H9 (cell line): ENCODE results near the gene PCNX4. TPM values are rescaled to one million over a fixed set of nuclear protein-coding genes. Genes with fewer than 3 reads are reported as not detected.
"Not testable (repeated sequence)": the region's sequence is repeated elsewhere in the genome, so short reads cannot be mapped to it uniquely, and the experiment has no call there.

Experiments used
- DNase-seq: peaks from one replicate; pipeline ENCODE4 v3.0.0-alpha.2; 2017
- H2AFZ ChIP-seq: one replicate; pipeline ENCODE4 v1.6.1; 2013; ENCODE audit warnings: mild to moderate bottlenecking, low read length, control low read depth, moderate library complexity
- H2AK5ac ChIP-seq: 2 replicates; pipeline ENCODE4 v1.6.1; 2013; ENCODE audit warnings: low read length, control low read depth, mixed read lengths; ENCODE audit not compliant: insufficient read length
- H2BK120ac ChIP-seq: one replicate; pipeline ENCODE4 v1.6.1; 2013; ENCODE audit warnings: low read depth, mild to moderate bottlenecking, low read length, control low read depth, inconsistent platforms; ENCODE audit not compliant: poor library complexity, severe bottlenecking
- H2BK12ac ChIP-seq: 2 replicates; pipeline ENCODE4 v1.6.1; 2013; ENCODE audit warnings: low read length, control low read depth, mixed read lengths, low read depth; ENCODE audit not compliant: insufficient read length
- H2BK15ac ChIP-seq: 2 replicates; pipeline ENCODE4 v1.6.1; 2013; ENCODE audit warnings: low read depth, low read length, control low read depth
- H2BK20ac ChIP-seq: one replicate; pipeline ENCODE4 v1.6.1; 2013; ENCODE audit warnings: low read depth, mild to moderate bottlenecking, low read length, control low read depth, inconsistent platforms; ENCODE audit not compliant: poor library complexity, severe bottlenecking
- H2BK5ac ChIP-seq: 2 replicates; pipeline ENCODE4 v1.6.1; 2013; ENCODE audit warnings: low read length, control low read depth, mixed read lengths; ENCODE audit not compliant: insufficient read length
- H3K14ac ChIP-seq: 2 replicates; pipeline ENCODE4 v1.6.1; 2013; ENCODE audit warnings: low read length, control low read depth; ENCODE audit not compliant: insufficient read depth
- H3K18ac ChIP-seq: 2 replicates; pipeline ENCODE4 v1.6.1; 2013; ENCODE audit warnings: low read depth, mild to moderate bottlenecking, mixed read lengths, low read length, control low read depth; ENCODE audit not compliant: insufficient read length
- H3K23ac ChIP-seq: 2 replicates; pipeline ENCODE4 v1.6.1; 2013; ENCODE audit warnings: low read length, control low read depth, mixed read lengths, low read depth; ENCODE audit not compliant: insufficient read length
- H3K23me2 ChIP-seq: 2 replicates; pipeline ENCODE4 v1.6.1; 2013; ENCODE audit warnings: low read depth, mild to moderate bottlenecking, mixed read lengths, low read length, control low read depth; ENCODE audit not compliant: insufficient read length, poor library complexity, severe bottlenecking
- H3K27ac ChIP-seq: 2 replicates; pipeline ENCODE4 v1.5.1; 2013; ENCODE audit warnings: low read length, control low read depth, mixed read lengths, low read depth; ENCODE audit not compliant: insufficient read length
- H3K27me3 ChIP-seq: 2 replicates; pipeline ENCODE4 v1.6.1; 2013; ENCODE audit warnings: low read length, control low read depth, inconsistent platforms; ENCODE audit not compliant: insufficient read depth
- H3K4ac ChIP-seq: 2 replicates; pipeline ENCODE4 v1.6.1; 2013; ENCODE audit warnings: low read depth, mild to moderate bottlenecking, control low read depth, inconsistent platforms, low read length, moderate library complexity
- H3K4me1 ChIP-seq: 2 replicates; pipeline ENCODE4 v1.6.1; 2013; ENCODE audit warnings: low read length, control low read depth, inconsistent platforms; ENCODE audit not compliant: insufficient read depth
- H3K4me2 ChIP-seq: 2 replicates; pipeline ENCODE4 v1.6.1; 2013; ENCODE audit warnings: low read length, control low read depth, mixed read lengths; ENCODE audit not compliant: insufficient read length, insufficient read depth
- H3K56ac ChIP-seq: 2 replicates; pipeline ENCODE4 v1.6.1; 2013; ENCODE audit warnings: low read depth, mild to moderate bottlenecking, mixed read lengths, low read length, control low read depth; ENCODE audit not compliant: insufficient read length
- H3K79me1 ChIP-seq: 2 replicates; pipeline ENCODE4 v1.6.1; 2013; ENCODE audit warnings: low read depth, mild to moderate bottlenecking, moderate library complexity, low read length, control low read depth, inconsistent platforms; ENCODE audit not compliant: insufficient read depth, poor library complexity, severe bottlenecking
- H3K79me2 ChIP-seq: 2 replicates; pipeline ENCODE4 v1.6.1; 2013; ENCODE audit warnings: low read length, control low read depth, inconsistent platforms; ENCODE audit not compliant: insufficient read depth
- H3K9ac ChIP-seq: 2 replicates; pipeline ENCODE4 v1.6.1; 2013; ENCODE audit warnings: low read length, control low read depth, mixed read lengths; ENCODE audit not compliant: insufficient read length; ENCODE audit errors: extremely low read depth
- H3K9me3 ChIP-seq: one replicate; pipeline ENCODE4 v1.6.1; 2013; ENCODE audit warnings: low read depth, low read length, inconsistent platforms; ENCODE audit not compliant: control insufficient read depth
- H3T11ph ChIP-seq: one replicate; pipeline ENCODE4 v1.6.1; 2013; ENCODE audit warnings: mild to moderate bottlenecking, low read length, control low read depth, inconsistent platforms
- H4K20me1 ChIP-seq: one replicate; pipeline ENCODE4 v1.6.1; 2013; ENCODE audit not compliant: control insufficient read depth, insufficient read length, insufficient read depth
- H4K5ac ChIP-seq: 2 replicates; pipeline ENCODE4 v1.6.1; 2013; ENCODE audit warnings: low read depth, mild to moderate bottlenecking, mixed read lengths, low read length, control low read depth; ENCODE audit not compliant: insufficient read length
- H4K8ac ChIP-seq: replicated peaks from 2 replicates; pipeline ENCODE4 v1.6.1; 2013; ENCODE audit warnings: low read length, control low read depth, mixed read lengths, low read depth; ENCODE audit not compliant: insufficient read length
- H4K91ac ChIP-seq: 2 replicates; pipeline ENCODE4 v1.6.1; 2013; ENCODE audit warnings: low read depth, mild to moderate bottlenecking, moderate library complexity, mixed read lengths, low read length, control low read depth; ENCODE audit not compliant: insufficient read length
- H3K27ac Mint-ChIP-seq, 3 experiments: 2 replicates in 2 of 3; 3 replicates in 1 of 3; pipeline ENCODE4 v1.8.0; 2020 to 2021; ENCODE audit warnings: mixed read lengths in 3 of 3, mild to moderate bottlenecking in 1 of 3, moderate library complexity in 1 of 3
- H3K27me3 Mint-ChIP-seq: 2 replicates; pipeline ENCODE4 v1.8.0; 2021; ENCODE audit warnings: low read depth, mild to moderate bottlenecking, moderate library complexity, mixed read lengths
- H3K36me3 Mint-ChIP-seq, 3 experiments: 2 replicates in 2 of 3; 3 replicates in 1 of 3; pipeline ENCODE4 v1.8.0; 2020 to 2021; ENCODE audit warnings: low read depth in 3 of 3, mixed read lengths in 3 of 3; ENCODE audit not compliant: insufficient read depth in 1 of 3
- H3K4me1 Mint-ChIP-seq, 2 experiments: 2 replicates each; pipeline ENCODE4 v1.8.0; 2020; ENCODE audit warnings: mixed read lengths in 2 of 2
- H3K4me3 Mint-ChIP-seq, 2 experiments: 2 replicates in 1 of 2; 3 replicates in 1 of 2; pipeline ENCODE4 v1.8.0; 2020 to 2021; ENCODE audit warnings: mild to moderate bottlenecking in 2 of 2, mixed read lengths in 2 of 2, moderate library complexity in 1 of 2
- H3K9me3 Mint-ChIP-seq, 2 experiments: 2 replicates in 1 of 2; 3 replicates in 1 of 2; pipeline ENCODE4 v1.8.0; 2020; ENCODE audit warnings: mild to moderate bottlenecking in 2 of 2, mixed read lengths in 2 of 2, moderate library complexity in 1 of 2
- WGBS: extraction: QIAGEN DNeasy Blood & Tissue Kit; methylation state at CpG from one replicate; pipeline ENCODE4 v1.1.7; 2013; ENCODE audit warnings: missing lambda C conversion rate, low lambda C conversion rate, mixed read lengths; ENCODE audit not compliant: insufficient read length; ENCODE audit errors: extremely low coverage; 5-methylcytosine and 5-hydroxymethylcytosine counted together
- long read RNA-seq: library from polyadenylated mRNA; unstranded; transcript quantifications from one replicate; pipeline ENCODE4 v2.0.0, GENCODE V29; 2020
- total RNA-seq: library from RNA; stranded (reverse); gene quantifications from 2 replicates; pipeline ENCODE4 v1.2.1, GENCODE V29; 2021
- TF ChIP-seq, protein P1 (sequence below): fragments of 200-600 bp; sonication (generic); conservative IDR thresholded peaks from 3 replicates; pipeline ENCODE4 v1.8.0; 2021; ENCODE audit warnings: antibody characterized with exemption, mild to moderate bottlenecking

PCNX4 gene
- 39.9 and 40.0 TPM in 2 replicates for total RNA-seq
- long read RNA-seq, full-length matches to known transcripts = 31 of 66 reads
- long read RNA-seq, partial matches to known transcripts = 11 of 66 reads
- long read RNA-seq, other reads (novel, unspliced or antisense) = 24 of 66 reads

DNA sequence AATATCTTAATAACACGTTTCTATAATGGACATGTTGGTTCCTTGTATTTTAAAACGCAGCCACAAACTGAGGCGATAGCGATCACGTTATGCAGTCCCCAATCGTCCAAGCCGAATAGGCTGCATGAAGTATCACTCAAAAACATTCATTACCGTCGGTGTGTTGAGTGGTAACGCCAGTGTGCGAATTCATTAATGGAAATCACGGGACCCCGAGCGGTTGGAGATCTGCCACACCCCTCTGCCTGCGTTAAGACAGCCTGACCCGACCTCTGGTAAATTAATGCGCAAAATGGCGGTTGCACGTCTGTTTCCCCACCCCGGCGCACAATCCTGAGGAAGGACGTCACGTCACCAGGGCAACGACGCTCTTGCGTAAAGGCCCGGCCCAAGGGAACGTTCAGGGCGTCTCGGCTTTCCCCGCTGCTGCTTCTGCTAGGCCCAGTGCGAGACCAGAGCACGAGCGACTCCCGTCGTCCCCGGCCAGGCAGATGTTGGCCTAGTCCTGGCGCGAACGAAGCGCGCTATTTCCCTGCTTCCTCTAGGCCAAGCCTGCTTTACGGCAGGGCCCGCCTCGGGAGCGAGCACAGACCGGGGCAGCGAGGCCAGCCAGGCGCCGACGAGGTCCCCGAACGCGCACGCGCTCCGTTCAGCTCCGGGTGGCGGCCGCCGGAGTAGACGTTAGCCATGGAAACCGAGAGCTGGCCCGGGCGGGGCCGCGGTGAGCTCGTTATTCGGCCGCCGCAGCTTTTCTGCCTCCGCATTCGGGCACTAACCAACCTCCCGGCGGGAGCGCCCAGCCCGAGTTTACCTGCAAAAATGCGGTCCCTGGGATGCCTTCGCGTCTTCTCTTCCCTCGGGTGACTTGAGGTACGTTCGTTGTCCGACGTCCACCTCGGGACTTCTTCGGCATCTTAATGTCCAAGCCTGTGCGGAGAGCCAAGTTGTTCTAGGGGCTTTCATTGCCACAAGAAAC lies at the start of gene PCNX4:
PCNX4 (plus strand) TSS at position 374 of the 976 bp plus-strand sequence. CDS start 15,716 bp downstream, outside the sequence.
- Histone ChIP-seq H3K79me1 (peaks cover 5% of the 10 kb centered on the region), H3K56ac (peak within 1 kb of the TSS; percentile 19), H2AK5ac (no peak within 1 kb of the TSS), H3K14ac (peak within 1 kb of the TSS; percentile 77), H3K79me2 (peaks cover 10% of the 10 kb centered on the region; the same call in 1 of the 2 replicates), H3K4me2 (peak within 1 kb of the TSS; percentile 88), H3K23me2 (peaks cover 10% of the 10 kb centered on the region), H3K27ac (peak within 1 kb of the TSS; percentile 17), H2AFZ (peak within 1 kb of the TSS; percentile 35), H3K18ac (peak within 1 kb of the TSS; percentile 79), H3K4ac (no peak within 1 kb of the TSS), H4K20me1 (no peaks in the 10 kb centered on the region), H4K5ac (no peak within 1 kb of the TSS), H3K9me3 (no peaks in the 10 kb centered on the region), H3K9ac (peak within 1 kb of the TSS; percentile 58), H3K4me1 (peaks cover 4% of the 10 kb centered on the region; the same call in 1 of the 2 replicates), H2BK12ac (no peak within 1 kb of the TSS), H4K91ac (no peak within 1 kb of the TSS), H2BK5ac (peak within 1 kb of the TSS; percentile 47), H3T11ph (no peak within 1 kb of the TSS), H2BK120ac (peak within 1 kb of the TSS; percentile 62), H3K23ac (no peak within 1 kb of the TSS), H4K8ac (no peak within 1 kb of the TSS), H2BK15ac (no peak within 1 kb of the TSS), H3K27me3 (no peaks in the 10 kb centered on the region), H2BK20ac (no peak within 1 kb of the TSS)
- peak; percentile 95 for DNase-seq
- H3K4me3 Mint-ChIP-seq = peak within 1 kb of the TSS; percentile 87 to 96
- H3K4me1 Mint-ChIP-seq = peaks cover 28 to 29% of the 10 kb centered on the region in 2 experiments
- no peaks in the 10 kb centered on the region for H3K27me3 Mint-ChIP-seq
- TF ChIP-seq, protein P1, sequence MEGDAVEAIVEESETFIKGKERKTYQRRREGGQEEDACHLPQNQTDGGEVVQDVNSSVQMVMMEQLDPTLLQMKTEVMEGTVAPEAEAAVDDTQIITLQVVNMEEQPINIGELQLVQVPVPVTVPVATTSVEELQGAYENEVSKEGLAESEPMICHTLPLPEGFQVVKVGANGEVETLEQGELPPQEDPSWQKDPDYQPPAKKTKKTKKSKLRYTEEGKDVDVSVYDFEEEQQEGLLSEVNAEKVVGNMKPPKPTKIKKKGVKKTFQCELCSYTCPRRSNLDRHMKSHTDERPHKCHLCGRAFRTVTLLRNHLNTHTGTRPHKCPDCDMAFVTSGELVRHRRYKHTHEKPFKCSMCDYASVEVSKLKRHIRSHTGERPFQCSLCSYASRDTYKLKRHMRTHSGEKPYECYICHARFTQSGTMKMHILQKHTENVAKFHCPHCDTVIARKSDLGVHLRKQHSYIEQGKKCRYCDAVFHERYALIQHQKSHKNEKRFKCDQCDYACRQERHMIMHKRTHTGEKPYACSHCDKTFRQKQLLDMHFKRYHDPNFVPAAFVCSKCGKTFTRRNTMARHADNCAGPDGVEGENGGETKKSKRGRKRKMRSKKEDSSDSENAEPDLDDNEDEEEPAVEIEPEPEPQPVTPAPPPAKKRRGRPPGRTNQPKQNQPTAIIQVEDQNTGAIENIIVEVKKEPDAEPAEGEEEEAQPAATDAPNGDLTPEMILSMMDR = no peak
- peaks cover 0 to 2% (median under 1%) of the 10 kb centered on the region in 3 experiments; a peak in 1 of 7 replicates for H3K36me3 Mint-ChIP-seq
- peak within 1 kb of the TSS; percentile 80 to 99 (median 92) for H3K27ac Mint-ChIP-seq
- H3K9me3 Mint-ChIP-seq = no peaks in the 10 kb centered on the region; a peak in 1 of 5 replicates
- no CpG with 5 or more reads among the region's 88 CpGs for WGBS

DNA sequence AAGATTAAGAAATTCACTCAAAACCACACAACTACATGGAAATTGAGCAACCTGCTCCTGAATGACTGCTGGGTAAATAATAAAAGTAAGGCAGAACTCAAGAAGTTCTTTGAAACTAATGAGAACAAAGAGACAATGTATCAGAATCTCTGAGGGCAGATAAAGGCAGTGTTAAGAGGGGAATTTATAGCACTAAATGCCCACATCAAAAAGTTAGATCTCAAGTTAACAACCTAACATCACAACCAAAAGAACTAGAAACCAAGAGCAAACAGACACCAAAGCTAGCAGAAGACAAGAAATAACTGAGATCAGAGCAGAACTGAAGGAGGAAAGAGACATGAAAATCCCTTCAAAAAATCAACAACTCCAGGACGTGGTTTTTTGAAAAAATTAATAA lies 43.7 kb upstream of the PCNX4 start:
- H3K27ac Mint-ChIP-seq, H3K79me2 ChIP-seq, H2BK15ac ChIP-seq: not testable (repeated sequence)

More for the DNA sequence above, 43.7 kb upstream of the PCNX4 start:
- H2BK120ac ChIP-seq, H2BK5ac ChIP-seq, H4K8ac ChIP-seq, H3K79me1 ChIP-seq, H3K9ac ChIP-seq, H2BK12ac ChIP-seq, H2BK20ac ChIP-seq, H3K4me3 Mint-ChIP-seq, H2AK5ac ChIP-seq, H3K56ac ChIP-seq, H3K27me3 Mint-ChIP-seq, H3K4me1 Mint-ChIP-seq, H3K18ac ChIP-seq, H4K5ac ChIP-seq, H4K91ac ChIP-seq, H3K4me1 ChIP-seq, H3K9me3 ChIP-seq, DNase-seq, H4K20me1 ChIP-seq, H3K27me3 ChIP-seq, H3T11ph ChIP-seq, H3K4ac ChIP-seq, H3K23me2 ChIP-seq, H2AFZ ChIP-seq, H3K14ac ChIP-seq, H3K27ac ChIP-seq, H3K4me2 ChIP-seq, H3K23ac ChIP-seq: not testable (repeated sequence)
- WGBS = no CpG with 5 or more reads among the region's 1 CpG
- Mint-ChIP-seq H3K36me3 (peaks cover 0 to 13% (median 2%) of the 10 kb centered on the region in 3 experiments; a peak in 3 of 7 replicates), H3K9me3 (peaks cover 9 to 18% of the 10 kb centered on the region in 2 experiments; a peak in 4 of 5 replicates)
